ENCODE results near the gene C19orf81. TPM values are rescaled to one million over a fixed set of nuclear protein-coding genes. Genes with fewer than 3 reads are reported as not detected.

C19orf81 gene
- total and polyA plus RNA-seq, 7 donors = not detected

DNA sequence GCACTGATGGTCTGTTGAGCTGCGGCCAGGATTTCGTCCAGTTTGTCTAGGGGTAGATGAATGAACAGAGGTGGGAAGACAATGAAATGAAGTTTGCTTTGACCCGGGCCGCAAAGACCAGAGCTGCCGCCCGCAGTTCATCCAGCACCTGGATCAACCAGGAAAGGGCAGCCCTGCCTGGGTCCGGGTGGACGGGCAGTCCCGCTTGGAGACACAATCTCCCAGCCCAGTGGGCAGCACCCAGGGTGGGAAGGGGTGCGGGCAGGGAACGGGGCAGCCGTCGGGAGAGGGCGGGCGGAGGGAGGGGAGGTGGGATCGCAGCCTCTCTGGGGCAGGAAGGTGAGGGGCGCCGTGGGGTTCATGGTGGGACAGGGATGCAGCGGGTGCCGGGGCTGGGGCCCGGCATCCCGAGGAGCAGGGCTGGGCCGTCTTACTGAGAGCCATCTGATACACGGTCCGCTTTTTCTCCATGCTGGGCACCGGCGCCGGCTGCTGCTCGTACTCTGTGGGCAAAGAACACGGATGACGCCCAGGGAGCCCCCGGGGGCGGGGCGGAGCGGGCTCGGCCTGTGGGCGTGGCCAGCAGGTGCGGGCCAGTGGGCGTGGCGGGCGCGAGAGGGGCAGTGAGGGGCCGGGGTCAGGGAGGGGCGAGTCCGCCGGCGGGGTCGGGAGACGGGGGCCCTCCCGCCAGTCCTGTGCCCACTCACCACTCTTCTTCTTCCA is 37.2 kb downstream of the C19orf81 start:
- H3K27me3 ChIP-seq = peaks cover 18 to 86% (median 43%) of the 10 kb centered on the region in 3 donors
- TF ChIP-seq, protein P1, sequence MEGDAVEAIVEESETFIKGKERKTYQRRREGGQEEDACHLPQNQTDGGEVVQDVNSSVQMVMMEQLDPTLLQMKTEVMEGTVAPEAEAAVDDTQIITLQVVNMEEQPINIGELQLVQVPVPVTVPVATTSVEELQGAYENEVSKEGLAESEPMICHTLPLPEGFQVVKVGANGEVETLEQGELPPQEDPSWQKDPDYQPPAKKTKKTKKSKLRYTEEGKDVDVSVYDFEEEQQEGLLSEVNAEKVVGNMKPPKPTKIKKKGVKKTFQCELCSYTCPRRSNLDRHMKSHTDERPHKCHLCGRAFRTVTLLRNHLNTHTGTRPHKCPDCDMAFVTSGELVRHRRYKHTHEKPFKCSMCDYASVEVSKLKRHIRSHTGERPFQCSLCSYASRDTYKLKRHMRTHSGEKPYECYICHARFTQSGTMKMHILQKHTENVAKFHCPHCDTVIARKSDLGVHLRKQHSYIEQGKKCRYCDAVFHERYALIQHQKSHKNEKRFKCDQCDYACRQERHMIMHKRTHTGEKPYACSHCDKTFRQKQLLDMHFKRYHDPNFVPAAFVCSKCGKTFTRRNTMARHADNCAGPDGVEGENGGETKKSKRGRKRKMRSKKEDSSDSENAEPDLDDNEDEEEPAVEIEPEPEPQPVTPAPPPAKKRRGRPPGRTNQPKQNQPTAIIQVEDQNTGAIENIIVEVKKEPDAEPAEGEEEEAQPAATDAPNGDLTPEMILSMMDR (IDR thresholded peaks at IDR 0.05) = no peak
- TF ChIP-seq EP300 (IDR thresholded peaks at IDR 0.05) (no peak), POLR2AphosphoS5 (IDR thresholded peaks at IDR 0.05) (no peak), POLR2A (IDR thresholded peaks at IDR 0.05) (no peak)
- intact Hi-C loops (cut with DNase I) = no loop called here

GRCh38 chr19:50688766-50689165 is 39.5 kb downstream of the C19orf81 start:
- Histone ChIP-seq H3K27me3 (peaks cover 24 to 90% (median 62%) of the 10 kb centered on the region in 3 donors), H3K36me3 (no peaks in the 10 kb centered on the region)
- TF ChIP-seq POLR2A (IDR thresholded peaks at IDR 0.05) = no peak
- TF ChIP-seq EP300 (IDR thresholded peaks at IDR 0.05) = no peak
- no peak for TF ChIP-seq POLR2AphosphoS5 (IDR thresholded peaks at IDR 0.05)
- TF ChIP-seq, protein P1 (IDR thresholded peaks at IDR 0.05) = no peak

More for the DNA sequence above, 37.2 kb downstream of the C19orf81 start:
- no peaks in the 10 kb centered on the region for H3K36me3 ChIP-seq
- 13 to 22% methylated on average over 50 of the region's 50 CpGs for WGBS, 2 donors
- H3K27ac ChIP-seq = no peak overlapping the region
- DNase-seq = no peak
- H3K4me1 ChIP-seq = no peaks in the 10 kb centered on the region
- no peaks in the 10 kb centered on the region for H3K9me3 ChIP-seq
- no peak overlapping the region for H3K4me3 ChIP-seq

DNA sequence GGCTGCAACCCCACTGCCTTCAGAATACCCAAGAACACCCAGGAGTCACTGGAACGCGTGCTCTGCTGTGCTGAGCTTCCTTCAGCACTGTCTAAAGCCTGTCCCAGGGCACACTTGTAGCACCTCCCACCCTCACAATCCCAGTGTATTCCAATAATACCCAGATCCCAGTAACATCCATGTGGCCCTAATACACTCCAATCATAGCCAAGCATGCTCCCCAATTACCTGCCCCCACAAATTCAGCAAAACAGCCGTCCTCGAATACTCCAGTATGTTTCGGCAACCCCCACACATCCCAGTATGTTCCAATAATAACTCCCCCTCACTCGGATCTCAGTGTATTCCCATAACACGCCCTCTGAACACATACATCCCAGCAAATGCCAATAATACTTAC is 41.2 kb downstream of the C19orf81 start:
- Histone ChIP-seq H3K4me1 (peaks cover 0 to 4% (median under 1%) of the 10 kb centered on the region in 4 donors), H3K9me3 (no peaks in the 10 kb centered on the region), H3K4me3 (no peak overlapping the region), H3K36me3 (no peaks in the 10 kb centered on the region), H3K27ac (no peak overlapping the region), H3K27me3 (peaks cover 31 to 88% (median 63%) of the 10 kb centered on the region in 3 donors)
- 81 to 82% methylated on average over 7 of the region's 7 CpGs for WGBS, 2 donors
- TF ChIP-seq EP300 (IDR thresholded peaks at IDR 0.05) (no peak), POLR2AphosphoS5 (IDR thresholded peaks at IDR 0.05) (no peak), POLR2A (IDR thresholded peaks at IDR 0.05) (no peak)
- no peak for DNase-seq
- intact Hi-C loops (cut with DNase I) = no loop called here

More at GRCh38 chr19:50688766-50689165, 39.5 kb downstream of the C19orf81 start:
- no peak for DNase-seq
- Histone ChIP-seq H3K4me3 (no peak overlapping the region), H3K9me3 (no peaks in the 10 kb centered on the region), H3K27ac (no peak overlapping the region), H3K4me1 (no peaks in the 10 kb centered on the region)
- 66 to 73% methylated on average over 19 of the region's 19 CpGs for WGBS, 2 donors
- intact Hi-C loops (cut with DNase I) = no loop called here

DNA sequence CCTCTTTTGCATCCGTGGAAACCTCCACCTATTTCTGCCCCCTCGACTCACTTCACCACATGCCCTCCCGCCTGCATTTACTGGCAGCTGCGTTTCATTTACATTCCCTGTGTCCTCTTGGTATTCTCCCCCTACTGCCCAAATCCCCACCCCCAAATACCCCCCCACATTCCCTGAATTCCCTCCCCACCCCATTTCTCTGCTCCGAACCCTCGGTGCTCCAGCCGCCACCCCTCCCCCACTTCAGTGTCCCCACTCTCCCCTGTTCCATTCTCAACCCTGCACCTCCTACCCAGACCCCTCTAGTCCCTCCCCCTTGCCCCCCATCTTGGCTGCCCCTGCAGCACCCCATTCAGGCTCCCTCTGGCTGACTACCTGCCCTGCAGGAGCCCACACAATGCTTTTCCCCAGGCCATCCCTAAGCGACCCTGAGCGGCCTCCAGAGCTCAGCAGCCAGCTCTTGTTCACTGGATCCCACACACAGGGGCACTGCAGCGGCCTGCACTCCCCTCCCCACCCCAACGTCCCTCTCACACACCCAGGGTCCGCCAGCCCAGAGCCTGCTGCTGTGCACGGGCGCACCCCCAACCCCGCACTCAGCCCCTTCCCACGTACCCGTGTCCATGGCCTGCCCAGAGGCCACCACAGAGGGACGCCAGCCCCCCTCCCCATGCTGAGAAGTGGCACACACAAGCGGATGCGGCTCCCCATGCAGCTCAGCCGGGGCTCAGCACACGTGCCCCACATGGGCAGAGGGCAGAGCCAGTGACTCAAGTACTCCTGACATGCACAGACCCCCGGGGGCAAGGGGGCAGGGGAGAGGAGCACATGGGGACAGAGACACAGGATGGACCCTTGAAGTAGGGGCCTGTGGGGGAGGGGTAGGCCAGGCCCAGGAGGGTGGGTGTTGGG is 44.1 kb downstream of the C19orf81 start:
- Histone ChIP-seq H3K4me1 (peaks cover 0 to 7% (median 2%) of the 10 kb centered on the region in 4 donors), H3K4me3 (no peak overlapping the region), H3K36me3 (no peaks in the 10 kb centered on the region), H3K27ac (no peak overlapping the region), H3K27me3 (peaks cover 26 to 80% (median 55%) of the 10 kb centered on the region in 3 donors), H3K9me3 (no peaks in the 10 kb centered on the region)
- TF ChIP-seq POLR2A (IDR thresholded peaks at IDR 0.05) (no peak), EP300 (IDR thresholded peaks at IDR 0.05) (no peak), POLR2AphosphoS5 (IDR thresholded peaks at IDR 0.05) (no peak)
- TF ChIP-seq, protein P1 (IDR thresholded peaks at IDR 0.05) = no peak
- intact Hi-C loops (cut with DNase I) = no loop called here
- DNase-seq = no peak
- WGBS, 2 donors = 7 to 12% methylated on average over 23 of the region's 23 CpGs

GRCh38 chr19:50694815-50695145 is 45.5 kb downstream of the C19orf81 start:
- H3K4me3 ChIP-seq = no peak overlapping the region
- no peak for DNase-seq
- 3 to 10% methylated on average over 51 of the region's 51 CpGs for WGBS, 2 donors
- TF ChIP-seq POLR2AphosphoS5 (IDR thresholded peaks at IDR 0.05) (no peak), EP300 (IDR thresholded peaks at IDR 0.05) (no peak), POLR2A (IDR thresholded peaks at IDR 0.05) (no peak)
- TF ChIP-seq, protein P1 (IDR thresholded peaks at IDR 0.05) = no peak
- no peaks in the 10 kb centered on the region for H3K9me3 ChIP-seq
- no peaks in the 10 kb centered on the region for H3K36me3 ChIP-seq
- intact Hi-C loops (cut with DNase I) = no loop called here
- H3K27me3 ChIP-seq = peaks cover 26 to 78% (median 49%) of the 10 kb centered on the region in 3 donors
- peaks cover 0 to 7% (median 2%) of the 10 kb centered on the region in 4 donors for H3K4me1 ChIP-seq
- no peak overlapping the region for H3K27ac ChIP-seq

Measured in sigmoid colon (tissue), 7 donors.